Thoracic aorta (tissue), 2 donors: ENCODE data around the gene PPP1R13B. TPM values are rescaled to one million over a fixed set of nuclear protein-coding genes. Genes with fewer than 3 reads are reported as not detected.
A peak's percentile ranks its signal among the peaks of the same experiment; 100 is the strongest.

Experiments used
- ATAC-seq: fragments of 150-250 bp; one replicate; pipeline ENCODE4 v1.8.0; 2017; ENCODE audit warnings: low read depth; ENCODE audit not compliant: insufficient number of reproducible peaks, low FRiP score
- DNase-seq: peaks from one replicate; pipeline ENCODE4 v3.0.0-alpha.2; 2020; ENCODE audit warnings: low spot score
- H3K27ac ChIP-seq, 2 donors: fragments of 200-600 bp; sonication (generic); 1 replicate in 1 of 2; 2 replicates in 1 of 2; pipeline ENCODE4 v1.5.1; 2016; ENCODE audit warnings: mild to moderate bottlenecking in 2 of 2, moderate library complexity in 2 of 2
- H3K27me3 ChIP-seq: fragments of 200-600 bp; sonication (generic); replicated peaks from 2 replicates; pipeline ENCODE4 v1.6.0; 2016; ENCODE audit warnings: mild to moderate bottlenecking; ENCODE audit not compliant: insufficient read depth
- H3K36me3 ChIP-seq: fragments of 200-600 bp; sonication (generic); one replicate; pipeline ENCODE4 v1.5.1; 2016
- H3K4me1 ChIP-seq, 2 donors: fragments of 200-600 bp; sonication (generic); 1 replicate in 1 of 2; 2 replicates in 1 of 2; pipeline versions ENCODE4 v1.5.1 to v1.6.0; 2016; ENCODE audit warnings: low read depth in 2 of 2, mild to moderate bottlenecking in 1 of 2; ENCODE audit not compliant: control insufficient read depth in 1 of 2
- H3K4me3 ChIP-seq: fragments of 200-600 bp; sonication (generic); 2 replicates; pipeline ENCODE4 v1.5.1; 2016; ENCODE audit warnings: mild to moderate bottlenecking
- H3K9me3 ChIP-seq: fragments of 200-600 bp; sonication (generic); 2 replicates; pipeline ENCODE4 v1.5.1; 2016
- CTCF ChIP-seq: fragments of 200-600 bp; sonication (generic); IDR thresholded peaks from one replicate; pipeline ENCODE4 v1.5.1; 2019; ENCODE audit warnings: antibody characterized with exemption
- total RNA-seq, 2 donors: library from RNA; depleted of rRNA; stranded (reverse); fragments of >200 nt; gene quantifications; one replicate each; pipeline versions ENCODE4 v1.1.0 to v1.2.3, GENCODE V29; 2016

Gene PPP1R13B
- total RNA-seq, 2 donors from 2014 or later: 10.7 to 15.3 TPM

DNA sequence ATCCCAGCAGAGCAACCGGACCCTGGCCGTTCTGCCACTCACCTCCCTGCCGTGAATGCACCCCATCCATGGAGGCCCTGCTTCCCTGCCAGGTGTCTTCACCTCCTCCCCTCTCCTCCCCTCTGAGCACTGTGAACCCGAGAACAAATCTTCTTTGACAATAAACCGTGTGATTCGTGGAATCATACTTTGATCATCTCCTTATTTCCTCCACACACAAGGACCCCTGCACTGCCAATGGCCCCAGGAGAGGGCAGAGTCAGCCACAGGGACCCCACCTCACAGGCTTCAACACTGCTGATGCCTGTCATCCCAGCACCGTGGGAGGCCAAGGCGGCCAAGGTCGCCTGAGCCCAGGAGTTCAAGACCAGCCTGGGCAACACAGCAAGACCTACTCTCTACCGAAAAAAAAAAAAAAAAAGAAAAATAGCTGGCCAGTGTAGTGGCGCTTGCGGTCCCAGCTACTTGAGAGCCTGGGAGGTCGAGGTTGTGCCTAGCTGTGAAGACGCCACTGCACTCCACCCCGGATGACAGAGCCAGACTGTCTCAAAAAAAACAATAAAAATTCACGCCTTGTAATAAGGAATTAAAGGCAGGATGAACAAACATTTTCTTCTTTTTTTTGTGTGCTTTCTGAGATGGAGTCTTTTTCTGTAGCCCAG lies 133.2 kb downstream of the PPP1R13B start:
- TF ChIP-seq CTCF: no peak
- no peaks in the 10 kb centered on the region for H3K36me3 ChIP-seq
- peak overlapping the region; percentile 88 for H3K4me3 ChIP-seq
- no peak overlapping the region for H3K27ac ChIP-seq
- peaks cover 15 to 74% of the 10 kb centered on the region in 2 donors for H3K4me1 ChIP-seq
- no peak for ATAC-seq
- DNase-seq: no peak
- no peaks in the 10 kb centered on the region for H3K27me3 ChIP-seq
- no peaks in the 10 kb centered on the region for H3K9me3 ChIP-seq

- Histone ChIP-seq H3K36me3 (no peaks in the 10 kb centered on the region), H3K27me3 (no peaks in the 10 kb centered on the region), H3K4me3 (no peak overlapping the region), H3K4me1 (peaks cover 17 to 75% of the 10 kb centered on the region in 2 donors), H3K9me3 (no peaks in the 10 kb centered on the region), H3K27ac (peak overlapping the region in 1 of 2 donors; percentile 82)
- ATAC-seq (no peak), DNase-seq (no peak)
- TF ChIP-seq CTCF: no peak
Measured at GRCh38 chr14:103713304-103714062, 133.9 kb downstream of the PPP1R13B start.

- no peaks in the 10 kb centered on the region for H3K27me3 ChIP-seq
- ATAC-seq (no peak), DNase-seq (no peak)
- peaks cover 20 to 75% of the 10 kb centered on the region in 2 donors for H3K4me1 ChIP-seq
- H3K36me3 ChIP-seq: no peaks in the 10 kb centered on the region
- H3K9me3 ChIP-seq: no peaks in the 10 kb centered on the region
- TF ChIP-seq CTCF: no peak
- H3K27ac ChIP-seq: peak overlapping the region; percentile 82
- no peak overlapping the region for H3K4me3 ChIP-seq
Measured at GRCh38 chr14:103712633-103713247, 134.6 kb downstream of the PPP1R13B start.

DNA sequence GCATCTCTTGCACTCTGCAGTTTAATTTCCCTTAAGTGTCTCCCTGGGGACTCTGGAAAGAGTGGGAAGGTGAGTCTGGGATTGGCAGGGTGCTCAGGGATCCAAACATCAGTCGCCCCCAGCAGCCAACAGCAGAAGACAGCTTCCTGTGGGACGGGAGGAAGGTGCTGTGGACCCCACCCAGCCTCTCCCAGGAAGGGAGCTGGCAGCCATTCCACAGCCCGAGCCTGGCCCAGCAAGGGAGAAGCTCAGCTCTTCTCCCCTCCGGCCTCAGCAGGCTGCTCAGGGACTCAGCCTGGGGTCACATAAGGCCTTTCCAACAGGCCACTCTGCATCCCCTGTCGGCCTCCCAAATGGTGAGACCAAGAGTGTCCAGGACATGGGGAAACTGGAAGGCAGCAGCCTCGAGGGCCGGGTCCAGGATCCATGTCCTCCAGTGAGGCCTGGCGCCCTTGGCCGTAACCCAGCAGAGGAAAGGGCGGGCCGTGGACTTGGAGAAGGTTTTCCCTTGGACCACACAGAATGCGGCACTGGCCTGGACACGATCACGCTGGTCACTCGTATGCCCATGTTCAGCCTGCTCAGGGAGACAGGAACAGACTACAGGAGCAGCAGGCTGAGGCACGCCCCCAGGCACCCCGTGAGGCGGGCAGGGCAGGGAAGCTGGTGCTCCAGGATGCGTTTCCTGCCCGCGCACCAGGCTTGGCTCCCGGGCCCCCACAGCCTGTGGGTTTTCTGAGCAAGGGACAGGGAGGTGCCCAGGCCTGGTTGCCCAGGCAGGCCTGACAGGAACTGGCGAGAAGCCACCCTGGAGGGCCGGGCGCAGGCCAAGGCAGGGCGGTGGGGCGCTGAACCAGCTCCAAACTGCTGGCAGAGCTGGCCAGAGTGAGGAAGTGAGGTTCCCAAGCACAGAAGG lies 135.6 kb downstream of the PPP1R13B start:
- no peak for TF ChIP-seq CTCF
- H3K27ac ChIP-seq: peak overlapping the region; percentile 82
- H3K9me3 ChIP-seq: no peaks in the 10 kb centered on the region
- H3K36me3 ChIP-seq: peaks cover 2% of the 10 kb centered on the region
- peaks cover 20 to 70% of the 10 kb centered on the region in 2 donors for H3K4me1 ChIP-seq
- H3K27me3 ChIP-seq: no peaks in the 10 kb centered on the region
- H3K4me3 ChIP-seq: peak overlapping the region; percentile 35
- ATAC-seq: peak; percentile 9
- no peak for DNase-seq
